NCI-H1092 (cell line): ENCODE measurements around the gene RABGEF1.

Source experiments
- DNase-seq: peaks from one replicate; lab custom pipeline; 2025; lab: John Stamatoyannopoulos, UW

Gene RABGEF1

GRCh38 chr7:66847879-66848790, 107.6 kb downstream of the RABGEF1 start:
- DNase-seq: no peak

DNA sequence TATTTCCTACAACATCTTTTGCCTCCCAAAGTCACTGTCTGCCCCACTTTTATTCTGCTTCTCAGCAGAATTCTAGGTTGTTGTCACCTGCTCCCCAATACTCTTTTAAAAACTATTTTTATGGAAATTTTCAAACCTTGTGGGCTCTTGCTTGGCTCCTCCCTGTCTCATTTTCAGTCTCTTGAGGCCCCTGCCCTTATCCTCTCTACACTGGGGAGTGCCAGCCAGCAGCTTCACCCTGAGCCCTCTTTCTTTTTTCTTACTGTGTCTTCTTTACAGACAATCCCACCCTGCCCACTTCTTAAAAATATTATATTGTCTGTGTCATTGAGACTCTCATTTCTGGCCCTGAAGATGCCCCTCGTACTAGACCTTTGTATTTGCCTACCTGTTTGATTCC, 118.8 kb downstream of the RABGEF1 start:
- no peak for DNase-seq

GRCh38 chr7:66859794-66860645, 119.5 kb downstream of the RABGEF1 start:
- no peak for DNase-seq

DNA sequence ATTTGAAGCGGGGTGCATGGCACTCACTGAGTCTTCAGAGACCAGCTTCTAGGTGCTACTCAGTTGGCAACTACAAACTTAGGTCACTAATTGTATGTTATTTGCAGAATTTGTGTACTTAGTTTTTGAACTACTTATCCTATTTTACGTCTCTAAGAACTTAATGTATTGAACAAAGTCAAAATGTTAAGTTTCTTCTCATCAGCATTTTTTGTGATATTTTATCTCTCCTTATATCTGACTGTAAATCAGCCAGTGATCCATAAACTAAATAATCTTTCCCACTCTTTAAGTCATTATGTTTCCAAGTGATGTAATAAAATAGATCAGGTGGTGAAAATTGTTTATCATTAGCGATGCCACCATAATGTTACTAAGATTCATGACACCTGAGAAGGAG, 120.2 kb downstream of the RABGEF1 start:
- DNase-seq: no peak
